Fibroblast of lung (primary cell): ENCODE results near the gene LRRC8C.

Source experiments
- EZH2 ChIP-seq: IDR thresholded peaks from 2 replicates; pipeline ENCODE4 v1.5.1; 2012; ENCODE audit warnings: low read length, control low read depth, mild to moderate bottlenecking; ENCODE audit errors: missing control alignments
- TF ChIP-seq, protein P1 (sequence below), 2 donors: IDR thresholded peaks in 1 of 2; conservative IDR thresholded peaks in 1 of 2; 1 replicate in 1 of 2; 2 replicates in 1 of 2; pipeline ENCODE4 v1.5.1; 2011 to 2012; ENCODE audit warnings: low read length in 2 of 2, control low read depth in 1 of 2, inconsistent platforms in 1 of 2, low read depth in 1 of 2, mild to moderate bottlenecking in 1 of 2

DNA sequence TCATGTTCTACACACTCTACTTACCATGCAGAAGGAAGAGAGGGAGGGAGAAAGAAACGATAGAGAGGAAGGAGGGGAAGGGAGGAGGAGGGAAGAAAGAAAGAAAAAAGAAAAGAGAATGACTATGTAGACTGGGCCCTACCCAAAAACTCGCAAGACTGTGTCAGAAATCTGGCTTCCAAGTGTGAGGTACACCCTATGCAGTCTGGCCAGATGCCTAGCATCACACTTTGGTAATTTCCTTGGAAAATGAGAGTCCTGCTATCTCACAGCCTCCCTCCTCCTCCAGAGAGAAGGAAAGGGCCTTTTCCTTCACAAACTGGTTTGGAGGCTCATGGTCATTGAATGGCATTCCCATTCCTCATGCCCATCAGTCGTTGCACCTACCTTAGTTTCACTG, 101.5 kb downstream of the LRRC8C start:
- TF ChIP-seq EZH2: no peak
- TF ChIP-seq, protein P1, sequence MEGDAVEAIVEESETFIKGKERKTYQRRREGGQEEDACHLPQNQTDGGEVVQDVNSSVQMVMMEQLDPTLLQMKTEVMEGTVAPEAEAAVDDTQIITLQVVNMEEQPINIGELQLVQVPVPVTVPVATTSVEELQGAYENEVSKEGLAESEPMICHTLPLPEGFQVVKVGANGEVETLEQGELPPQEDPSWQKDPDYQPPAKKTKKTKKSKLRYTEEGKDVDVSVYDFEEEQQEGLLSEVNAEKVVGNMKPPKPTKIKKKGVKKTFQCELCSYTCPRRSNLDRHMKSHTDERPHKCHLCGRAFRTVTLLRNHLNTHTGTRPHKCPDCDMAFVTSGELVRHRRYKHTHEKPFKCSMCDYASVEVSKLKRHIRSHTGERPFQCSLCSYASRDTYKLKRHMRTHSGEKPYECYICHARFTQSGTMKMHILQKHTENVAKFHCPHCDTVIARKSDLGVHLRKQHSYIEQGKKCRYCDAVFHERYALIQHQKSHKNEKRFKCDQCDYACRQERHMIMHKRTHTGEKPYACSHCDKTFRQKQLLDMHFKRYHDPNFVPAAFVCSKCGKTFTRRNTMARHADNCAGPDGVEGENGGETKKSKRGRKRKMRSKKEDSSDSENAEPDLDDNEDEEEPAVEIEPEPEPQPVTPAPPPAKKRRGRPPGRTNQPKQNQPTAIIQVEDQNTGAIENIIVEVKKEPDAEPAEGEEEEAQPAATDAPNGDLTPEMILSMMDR (conservative IDR thresholded peaks at IDR 0.05 in 1 of 2, IDR thresholded peaks at IDR 0.05 in 1 of 2; ENCODE audit: low read depth in 1 of 2, low read length in 2 of 2): no peak
